ENCODE results near the gene KRT4.
"Not testable (repeated sequence)": the region's sequence is repeated elsewhere in the genome, so short reads cannot be mapped to it uniquely, and the experiment has no call there.

Gene KRT4

GRCh38 chr12:52763991-52764390, 49.9 kb downstream of the KRT4 start:
- Histone ChIP-seq H2BK5ac (ENCODE audit: low read length) (no peak overlapping the region), H3K23ac (ENCODE audit: low read length) (no peak overlapping the region)
- DNase-seq = no peak

GRCh38 chr12:52763036-52763659, 50.8 kb downstream of the KRT4 start:
- no peak overlapping the region for H2BK5ac ChIP-seq (ENCODE audit: low read length)
- H3K79me1 ChIP-seq (ENCODE audit: low read length) = no peaks in the 10 kb centered on the region
- no peak overlapping the region for H4K8ac ChIP-seq (ENCODE audit: low read depth, low read length)
- H3K4me1 ChIP-seq (ENCODE audit: control insufficient read depth, low read depth, low read length) = no peaks in the 10 kb centered on the region
- H4K5ac ChIP-seq (ENCODE audit: low read length) = no peak overlapping the region
- no peak overlapping the region for H2AK5ac ChIP-seq (ENCODE audit: low read length)
- H3K79me2 ChIP-seq (ENCODE audit: control insufficient read depth, insufficient read depth, low read length) = no peaks in the 10 kb centered on the region
- no peak overlapping the region for H3K4me2 ChIP-seq (ENCODE audit: low read length)
- H3K18ac ChIP-seq (ENCODE audit: low read length) = no peak overlapping the region
- no peak overlapping the region for H3K27ac ChIP-seq (ENCODE audit: low read depth, low read length)
- H2BK15ac ChIP-seq (replicated peaks; ENCODE audit: low read depth) = no peak overlapping the region
- no peak overlapping the region for H2BK120ac ChIP-seq (ENCODE audit: low read depth, low read length)
- H3K9ac ChIP-seq (ENCODE audit: low read length) = no peak overlapping the region
- H3K36me3 ChIP-seq (ENCODE audit: control insufficient read depth, insufficient read depth, low read length) = no peaks in the 10 kb centered on the region
- H3K27me3 ChIP-seq (ENCODE audit: insufficient read depth, low read length, poor library complexity) = no peaks in the 10 kb centered on the region
- H3K23ac ChIP-seq (ENCODE audit: low read length) = no peak overlapping the region
- no peak for DNase-seq
- WGBS (ENCODE audit: extremely low coverage, insufficient coverage, low lambda C conversion rate) = no CpG with 5 or more reads among the region's 9 CpGs
- H3K4me3 ChIP-seq (ENCODE audit: low read length) = no peak overlapping the region
- H3K56ac ChIP-seq (ENCODE audit: low read length) = no peak overlapping the region
- no peak overlapping the region for H3K4ac ChIP-seq (ENCODE audit: low read depth, low read length)

More at GRCh38 chr12:52763991-52764390, 49.9 kb downstream of the KRT4 start:
- Histone ChIP-seq H2BK120ac (ENCODE audit: low read depth, low read length) (no peak overlapping the region), H4K5ac (ENCODE audit: low read length) (no peak overlapping the region), H2AK5ac (ENCODE audit: low read length) (no peak overlapping the region), H3K79me2 (ENCODE audit: control insufficient read depth, insufficient read depth, low read length) (no peaks in the 10 kb centered on the region), H3K4ac (ENCODE audit: low read depth, low read length) (no peak overlapping the region), H3K36me3 (ENCODE audit: control insufficient read depth, insufficient read depth, low read length) (no peaks in the 10 kb centered on the region), H3K27ac (ENCODE audit: low read depth, low read length) (no peak overlapping the region), H3K4me1 (ENCODE audit: control insufficient read depth, low read depth, low read length) (no peaks in the 10 kb centered on the region), H3K79me1 (ENCODE audit: low read length) (no peaks in the 10 kb centered on the region), H3K18ac (ENCODE audit: low read length) (no peak overlapping the region), H3K9ac (ENCODE audit: low read length) (no peak overlapping the region), H3K27me3 (ENCODE audit: insufficient read depth, low read length, poor library complexity) (no peaks in the 10 kb centered on the region), H3K4me2 (ENCODE audit: low read length) (no peak overlapping the region), H2BK15ac (replicated peaks; ENCODE audit: low read depth) (no peak overlapping the region), H3K56ac (ENCODE audit: low read length) (no peak overlapping the region), H4K8ac (ENCODE audit: low read depth, low read length) (no peak overlapping the region), H3K4me3 (ENCODE audit: low read length) (no peak overlapping the region)
- WGBS (ENCODE audit: extremely low coverage, insufficient coverage, low lambda C conversion rate) = no CpG with 5 or more reads among the region's 2 CpGs

DNA sequence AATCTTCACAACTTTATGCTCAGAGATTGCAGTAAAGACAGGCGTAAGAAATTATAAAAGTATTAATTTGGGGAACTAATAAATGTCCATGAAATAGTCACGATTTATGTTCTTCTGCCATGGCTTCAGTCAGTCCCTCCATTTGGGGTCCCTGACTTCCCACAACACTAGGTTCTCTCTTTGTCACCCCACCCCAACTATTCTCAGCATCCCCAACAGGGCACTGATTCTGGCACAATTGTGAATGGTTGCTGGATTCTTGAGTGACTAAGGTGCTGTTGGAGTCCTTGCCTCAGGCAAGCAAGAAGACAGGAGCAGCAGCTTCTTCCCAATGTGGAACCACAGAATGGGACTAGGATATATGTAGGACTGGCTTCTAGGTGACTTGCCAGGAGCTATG, 52.1 kb downstream of the KRT4 start:
- no peak overlapping the region for H2BK120ac ChIP-seq (ENCODE audit: low read depth, low read length)
- H3K4ac ChIP-seq (ENCODE audit: low read depth, low read length) = no peak overlapping the region
- no peak overlapping the region for H3K27ac ChIP-seq (ENCODE audit: low read depth, low read length)
- H3K79me2 ChIP-seq (ENCODE audit: control insufficient read depth, insufficient read depth, low read length) = no peaks in the 10 kb centered on the region
- H3K9ac ChIP-seq (ENCODE audit: low read length) = no peak overlapping the region
- no peak overlapping the region for H2AK5ac ChIP-seq (ENCODE audit: low read length)
- DNase-seq = no peak
- H3K79me1 ChIP-seq (ENCODE audit: low read length) = no peaks in the 10 kb centered on the region
- H2BK5ac ChIP-seq (ENCODE audit: low read length) = no peak overlapping the region
- no peaks in the 10 kb centered on the region for H3K27me3 ChIP-seq (ENCODE audit: insufficient read depth, low read length, poor library complexity)
- H2BK15ac ChIP-seq (replicated peaks; ENCODE audit: low read depth) = no peak overlapping the region
- no peak overlapping the region for H4K8ac ChIP-seq (ENCODE audit: low read depth, low read length)
- H3K23ac ChIP-seq (ENCODE audit: low read length) = no peak overlapping the region
- no peaks in the 10 kb centered on the region for H3K36me3 ChIP-seq (ENCODE audit: control insufficient read depth, insufficient read depth, low read length)
- no CpG with 5 or more reads among the region's 2 CpGs for WGBS (ENCODE audit: extremely low coverage, insufficient coverage, low lambda C conversion rate)
- no peak overlapping the region for H3K4me2 ChIP-seq (ENCODE audit: low read length)
- H3K4me3 ChIP-seq (ENCODE audit: low read length) = no peak overlapping the region
- H3K18ac ChIP-seq (ENCODE audit: low read length) = no peak overlapping the region
- no peak overlapping the region for H3K56ac ChIP-seq (ENCODE audit: low read length)
- H3K4me1 ChIP-seq (ENCODE audit: control insufficient read depth, low read depth, low read length) = no peaks in the 10 kb centered on the region
- H4K5ac ChIP-seq (ENCODE audit: low read length) = no peak overlapping the region

GRCh38 chr12:52761218-52761617, 52.7 kb downstream of the KRT4 start:
- H3K27me3 ChIP-seq (ENCODE audit: insufficient read depth, low read length, poor library complexity); H3K36me3 ChIP-seq (ENCODE audit: control insufficient read depth, insufficient read depth, low read length); H3K4me1 ChIP-seq (ENCODE audit: control insufficient read depth, low read depth, low read length); H3K56ac ChIP-seq (ENCODE audit: low read length); H3K23ac ChIP-seq (ENCODE audit: low read length); H3K79me1 ChIP-seq (ENCODE audit: low read length); H3K79me2 ChIP-seq (ENCODE audit: control insufficient read depth, insufficient read depth, low read length); H4K5ac ChIP-seq (ENCODE audit: low read length); H4K8ac ChIP-seq (ENCODE audit: low read depth, low read length); H3K4ac ChIP-seq (ENCODE audit: low read depth, low read length); H2BK15ac ChIP-seq (replicated peaks; ENCODE audit: low read depth); H3K18ac ChIP-seq (ENCODE audit: low read length); H3K4me2 ChIP-seq (ENCODE audit: low read length); H2BK120ac ChIP-seq (ENCODE audit: low read depth, low read length); H2AK5ac ChIP-seq (ENCODE audit: low read length); H2BK5ac ChIP-seq (ENCODE audit: low read length); H3K27ac ChIP-seq (ENCODE audit: low read depth, low read length); H3K4me3 ChIP-seq (ENCODE audit: low read length); DNase-seq; H3K9ac ChIP-seq (ENCODE audit: low read length): not testable (repeated sequence)
- WGBS (ENCODE audit: extremely low coverage, insufficient coverage, low lambda C conversion rate) = no CpG with 5 or more reads among the region's 8 CpGs

DNA sequence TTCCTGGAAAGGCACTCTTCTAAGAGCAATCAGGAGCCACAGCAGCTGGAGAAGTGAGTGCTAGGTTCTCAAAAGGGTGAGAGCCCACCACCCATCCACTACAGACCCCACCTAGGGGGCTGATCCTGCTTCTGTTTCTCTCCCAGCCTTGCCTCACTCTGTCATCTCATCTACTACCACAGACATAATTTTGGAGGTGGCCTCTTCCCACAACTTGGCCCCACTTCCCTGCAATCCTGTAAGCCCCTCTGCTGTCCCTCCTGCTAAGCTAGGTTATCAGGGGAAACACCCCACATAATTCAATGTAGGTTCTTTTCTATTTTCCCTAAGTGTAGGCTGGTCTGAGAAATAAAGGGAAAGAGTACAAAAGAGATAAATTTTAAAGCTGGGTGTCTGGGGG, 53.3 kb downstream of the KRT4 start:
- Histone ChIP-seq H3K9ac (ENCODE audit: low read length) (no peak overlapping the region), H3K4me1 (ENCODE audit: control insufficient read depth, low read depth, low read length) (no peaks in the 10 kb centered on the region), H2AK5ac (ENCODE audit: low read length) (no peak overlapping the region), H3K4me2 (ENCODE audit: low read length) (no peak overlapping the region), H3K27ac (ENCODE audit: low read depth, low read length) (no peak overlapping the region), H3K79me2 (ENCODE audit: control insufficient read depth, insufficient read depth, low read length) (no peaks in the 10 kb centered on the region), H3K27me3 (ENCODE audit: insufficient read depth, low read length, poor library complexity) (no peaks in the 10 kb centered on the region), H3K18ac (ENCODE audit: low read length) (no peak overlapping the region), H3K36me3 (ENCODE audit: control insufficient read depth, insufficient read depth, low read length) (no peaks in the 10 kb centered on the region), H2BK120ac (ENCODE audit: low read depth, low read length) (no peak overlapping the region), H3K4me3 (ENCODE audit: low read length) (no peak overlapping the region), H2BK5ac (ENCODE audit: low read length) (no peak overlapping the region), H4K8ac (ENCODE audit: low read depth, low read length) (no peak overlapping the region), H3K56ac (ENCODE audit: low read length) (no peak overlapping the region), H3K23ac (ENCODE audit: low read length) (no peak overlapping the region), H2BK15ac (replicated peaks; ENCODE audit: low read depth) (no peak overlapping the region), H3K79me1 (ENCODE audit: low read length) (no peaks in the 10 kb centered on the region), H3K4ac (ENCODE audit: low read depth, low read length) (no peak overlapping the region), H4K5ac (ENCODE audit: low read length) (no peak overlapping the region)
- DNase-seq = no peak

GRCh38 chr12:52759695-52760094, 54.2 kb downstream of the KRT4 start:
- Histone ChIP-seq H3K27ac (ENCODE audit: low read depth, low read length) (no peak overlapping the region), H3K23ac (ENCODE audit: low read length) (no peak overlapping the region), H4K5ac (ENCODE audit: low read length) (no peak overlapping the region), H2BK15ac (replicated peaks; ENCODE audit: low read depth) (no peak overlapping the region), H3K4me1 (ENCODE audit: control insufficient read depth, low read depth, low read length) (no peaks in the 10 kb centered on the region), H3K4me2 (ENCODE audit: low read length) (no peak overlapping the region), H4K8ac (ENCODE audit: low read depth, low read length) (no peak overlapping the region), H3K56ac (ENCODE audit: low read length) (no peak overlapping the region), H2BK5ac (ENCODE audit: low read length) (no peak overlapping the region), H3K79me2 (ENCODE audit: control insufficient read depth, insufficient read depth, low read length) (no peaks in the 10 kb centered on the region), H3K79me1 (ENCODE audit: low read length) (no peaks in the 10 kb centered on the region), H3K36me3 (ENCODE audit: control insufficient read depth, insufficient read depth, low read length) (no peaks in the 10 kb centered on the region), H3K9ac (ENCODE audit: low read length) (no peak overlapping the region), H3K27me3 (ENCODE audit: insufficient read depth, low read length, poor library complexity) (no peaks in the 10 kb centered on the region), H2AK5ac (ENCODE audit: low read length) (no peak overlapping the region), H3K18ac (ENCODE audit: low read length) (no peak overlapping the region), H3K4ac (ENCODE audit: low read depth, low read length) (no peak overlapping the region), H2BK120ac (ENCODE audit: low read depth, low read length) (no peak overlapping the region), H3K4me3 (ENCODE audit: low read length) (no peak overlapping the region)
- no CpG with 5 or more reads among the region's 2 CpGs for WGBS (ENCODE audit: extremely low coverage, insufficient coverage, low lambda C conversion rate)
- DNase-seq = no peak
